ENCODE data around the gene HOTAIR. TPM values are rescaled to one million over a fixed set of nuclear protein-coding genes. Genes with fewer than 3 reads are reported as not detected.

The HOTAIR gene
- total RNA-seq, 1 experiment from 2014 or later: 5.5 TPM

DNA sequence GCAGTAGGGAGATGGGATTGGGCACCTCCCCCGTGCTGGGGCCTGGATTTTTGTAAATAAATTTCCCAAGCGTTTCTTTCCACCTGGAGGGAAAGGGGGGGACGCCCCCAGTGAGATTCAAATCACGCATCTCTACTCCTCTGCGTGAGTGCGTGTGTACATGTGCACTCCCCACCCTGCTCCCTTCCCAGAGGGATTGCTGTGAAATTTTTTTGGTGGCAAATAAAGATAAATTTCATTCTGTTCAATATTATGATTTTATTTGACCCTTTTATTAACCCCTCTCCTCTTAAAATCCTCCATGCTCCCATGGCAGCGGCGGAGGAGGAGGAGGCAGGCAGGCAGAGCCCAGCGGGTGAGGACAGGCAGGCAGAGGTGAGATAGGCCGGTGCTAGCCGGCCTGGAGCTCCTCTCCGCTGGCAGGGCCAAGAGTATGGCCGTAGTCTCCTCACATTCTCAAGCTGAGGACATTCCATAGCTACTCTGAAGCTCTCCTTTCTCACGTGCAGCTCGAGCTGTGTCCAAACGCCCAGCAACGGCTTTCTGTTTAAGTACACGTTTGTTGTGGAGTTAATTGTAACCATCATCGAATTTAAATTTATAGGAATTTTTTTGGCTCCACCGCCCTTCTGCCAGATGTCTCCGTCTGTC is 1.5 kb upstream of the HOTAIR start:
- ChIA-PET POLR2A (ENCODE audit: low non-redundant PET) (no interaction called here), CTCF (interaction anchor here (0.6 to 1.1 kb wide), 2 partner anchors 9 to 208 kb away, joined by 6 to 8 read pairs; partner anchors contain the start of gene HOXC10)
- H3K4me1 ChIP-seq (ENCODE audit: insufficient read depth, low read length, poor library complexity, severe bottlenecking): peaks cover 50% of the 10 kb centered on the region
- no peak for TF ChIP-seq EZH2 (IDR thresholded peaks at IDR 0.05; ENCODE audit: borderline replicate concordance, low read depth, low read length, poor library complexity, severe bottlenecking)
- TF ChIP-seq, protein P1, sequence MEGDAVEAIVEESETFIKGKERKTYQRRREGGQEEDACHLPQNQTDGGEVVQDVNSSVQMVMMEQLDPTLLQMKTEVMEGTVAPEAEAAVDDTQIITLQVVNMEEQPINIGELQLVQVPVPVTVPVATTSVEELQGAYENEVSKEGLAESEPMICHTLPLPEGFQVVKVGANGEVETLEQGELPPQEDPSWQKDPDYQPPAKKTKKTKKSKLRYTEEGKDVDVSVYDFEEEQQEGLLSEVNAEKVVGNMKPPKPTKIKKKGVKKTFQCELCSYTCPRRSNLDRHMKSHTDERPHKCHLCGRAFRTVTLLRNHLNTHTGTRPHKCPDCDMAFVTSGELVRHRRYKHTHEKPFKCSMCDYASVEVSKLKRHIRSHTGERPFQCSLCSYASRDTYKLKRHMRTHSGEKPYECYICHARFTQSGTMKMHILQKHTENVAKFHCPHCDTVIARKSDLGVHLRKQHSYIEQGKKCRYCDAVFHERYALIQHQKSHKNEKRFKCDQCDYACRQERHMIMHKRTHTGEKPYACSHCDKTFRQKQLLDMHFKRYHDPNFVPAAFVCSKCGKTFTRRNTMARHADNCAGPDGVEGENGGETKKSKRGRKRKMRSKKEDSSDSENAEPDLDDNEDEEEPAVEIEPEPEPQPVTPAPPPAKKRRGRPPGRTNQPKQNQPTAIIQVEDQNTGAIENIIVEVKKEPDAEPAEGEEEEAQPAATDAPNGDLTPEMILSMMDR (conservative IDR thresholded peaks at IDR 0.05; ENCODE audit: low read depth, low read length): no peak
- no peaks in the 10 kb centered on the region for H3K36me3 ChIP-seq (ENCODE audit: insufficient read depth, low read length, poor library complexity, severe bottlenecking)
- no peaks in the 10 kb centered on the region for H3K27me3 ChIP-seq (replicated peaks; ENCODE audit: insufficient read depth, low read depth, low read length, poor library complexity)
- BruUV-seq (replicated peaks): no TSS peak
- no peak overlapping the region for H3K27ac ChIP-seq (ENCODE audit: low read depth, low read length, poor library complexity, severe bottlenecking)
- no peak overlapping the region for H3K4me3 ChIP-seq (ENCODE audit: low read depth, low read length, poor library complexity, severe bottlenecking)
- DNase-seq (ENCODE audit: low spot score): no peak
- peaks cover 6% of the 10 kb centered on the region for H3K9me3 ChIP-seq (ENCODE audit: low read depth, low read length, poor library complexity, severe bottlenecking)
- intact Hi-C loops (cut with micrococcal nuclease; ENCODE audit: unreplicated experiment): no loop called here

DNA sequence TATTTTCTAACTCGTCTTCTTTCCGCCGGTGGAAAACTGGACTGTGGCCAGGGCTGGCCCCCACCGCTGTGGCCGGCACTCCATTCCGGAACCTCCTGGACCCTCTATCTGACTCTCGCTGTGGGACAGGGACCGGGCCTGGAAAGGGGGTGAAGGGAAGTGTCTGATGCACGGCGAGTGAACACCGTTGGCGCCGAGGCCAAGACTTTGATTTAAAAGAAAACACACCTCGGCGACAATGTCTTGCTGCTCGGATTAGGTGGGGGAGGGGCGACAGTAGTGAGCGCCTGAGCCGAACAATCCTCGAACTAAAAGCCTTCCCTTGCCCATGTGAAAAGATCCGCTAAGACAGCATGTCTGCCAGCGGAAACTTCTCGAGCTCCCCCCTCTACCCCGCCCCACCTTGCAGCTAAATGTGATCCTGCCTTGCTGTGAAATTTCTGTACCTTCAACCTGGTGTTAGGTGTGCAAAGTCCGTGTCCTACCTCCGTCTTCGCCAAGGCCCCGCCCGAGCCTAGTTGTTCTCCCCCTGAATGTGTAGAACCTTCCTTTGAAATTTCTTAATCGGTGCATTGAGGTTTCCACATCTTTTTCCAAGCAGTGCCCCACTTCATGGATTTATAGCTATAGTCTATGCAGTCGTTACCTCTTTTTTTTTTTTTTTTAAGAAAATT is 862 bp upstream of the HOTAIR start:
- no peak for TF ChIP-seq EZH2 (IDR thresholded peaks at IDR 0.05; ENCODE audit: borderline replicate concordance, low read depth, low read length, poor library complexity, severe bottlenecking)
- TF ChIP-seq, protein P1 (conservative IDR thresholded peaks at IDR 0.05; ENCODE audit: low read depth, low read length): no peak
- no peaks in the 10 kb centered on the region for H3K27me3 ChIP-seq (replicated peaks; ENCODE audit: insufficient read depth, low read depth, low read length, poor library complexity)
- H3K36me3 ChIP-seq (ENCODE audit: insufficient read depth, low read length, poor library complexity, severe bottlenecking): no peaks in the 10 kb centered on the region
- POLR2A ChIA-PET (ENCODE audit: low non-redundant PET): no interaction called here
- intact Hi-C loops (cut with micrococcal nuclease; ENCODE audit: unreplicated experiment): no loop called here
- H3K27ac ChIP-seq (ENCODE audit: low read depth, low read length, poor library complexity, severe bottlenecking): no peak overlapping the region
- CTCF ChIA-PET: interaction anchor here (0.6 to 1.1 kb wide), 2 partner anchors 9 to 208 kb away, joined by 6 to 8 read pairs; partner anchors contain the start of gene HOXC10
- TSS peak; percentile 71 for BruUV-seq (replicated peaks)
- no peak for DNase-seq (ENCODE audit: low spot score)
- peaks cover 6% of the 10 kb centered on the region for H3K9me3 ChIP-seq (ENCODE audit: low read depth, low read length, poor library complexity, severe bottlenecking)
- no peak overlapping the region for H3K4me3 ChIP-seq (ENCODE audit: low read depth, low read length, poor library complexity, severe bottlenecking)
- H3K4me1 ChIP-seq (ENCODE audit: insufficient read depth, low read length, poor library complexity, severe bottlenecking): peaks cover 50% of the 10 kb centered on the region

DNA sequence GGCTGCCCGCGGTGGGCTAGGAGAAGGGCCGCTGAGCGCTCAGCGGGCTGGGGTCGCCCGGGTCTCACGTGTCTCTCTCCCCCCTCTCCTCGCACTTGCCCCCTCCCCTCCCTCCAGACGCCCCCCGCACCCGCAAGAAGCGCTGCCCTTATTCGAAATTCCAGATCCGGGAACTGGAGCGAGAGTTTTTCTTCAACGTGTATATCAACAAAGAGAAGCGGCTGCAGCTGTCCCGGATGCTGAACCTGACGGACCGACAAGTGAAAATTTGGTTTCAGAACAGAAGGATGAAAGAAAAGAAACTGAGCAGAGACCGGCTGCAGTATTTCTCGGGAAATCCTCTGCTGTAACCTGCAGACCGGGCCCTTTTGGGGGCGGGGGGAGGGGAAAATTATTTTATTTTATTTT is 314 bp upstream of the HOTAIR start:
- H3K27ac ChIP-seq (ENCODE audit: low read depth, low read length, poor library complexity, severe bottlenecking): peak overlapping the region; percentile 91
- ChIA-PET CTCF (no interaction called here), POLR2A (ENCODE audit: low non-redundant PET) (no interaction called here)
- intact Hi-C loops (cut with micrococcal nuclease; ENCODE audit: unreplicated experiment): no loop called here
- no TSS peak for BruUV-seq (replicated peaks)
- H3K4me3 ChIP-seq (ENCODE audit: low read depth, low read length, poor library complexity, severe bottlenecking): peak overlapping the region; percentile 88
- peaks cover 46% of the 10 kb centered on the region for H3K4me1 ChIP-seq (ENCODE audit: insufficient read depth, low read length, poor library complexity, severe bottlenecking)
- no peaks in the 10 kb centered on the region for H3K36me3 ChIP-seq (ENCODE audit: insufficient read depth, low read length, poor library complexity, severe bottlenecking)
- peaks cover 6% of the 10 kb centered on the region for H3K9me3 ChIP-seq (ENCODE audit: low read depth, low read length, poor library complexity, severe bottlenecking)
- DNase-seq (ENCODE audit: low spot score): peak; percentile 40
- H3K27me3 ChIP-seq (replicated peaks; ENCODE audit: insufficient read depth, low read depth, low read length, poor library complexity): no peaks in the 10 kb centered on the region
- TF ChIP-seq, protein P1 (conservative IDR thresholded peaks at IDR 0.05; ENCODE audit: low read depth, low read length): no peak
- TF ChIP-seq EZH2 (IDR thresholded peaks at IDR 0.05; ENCODE audit: borderline replicate concordance, low read depth, low read length, poor library complexity, severe bottlenecking): no peak
